Lower leg skin (tissue), 4 donors: ENCODE measurements around the gene PTPRT. TPM values are rescaled to one million over a fixed set of nuclear protein-coding genes. Genes with fewer than 3 reads are reported as not detected.

Experiments
- DNase-seq, 2 donors: peaks; one replicate each; pipeline ENCODE4 v3.0.0-alpha.2; 2019; ENCODE audit warnings: low spot score in 2 of 2
- H3K4me3 ChIP-seq: fragments of 200-600 bp; sonication (generic); 2 replicates; pipeline ENCODE4 v1.5.1; 2017; ENCODE audit warnings: mild to moderate bottlenecking, low read depth; ENCODE audit not compliant: poor library complexity, severe bottlenecking
- CTCF ChIP-seq, 3 donors: fragments of 450-650 bp; IDR thresholded peaks; one replicate each; pipeline ENCODE4 v1.5.1; 2016; ENCODE audit warnings: antibody characterized with exemption in 3 of 3, mild to moderate bottlenecking in 3 of 3, moderate library complexity in 2 of 3
- POLR2A ChIP-seq, 2 donors: fragments of 450-650 bp; IDR thresholded peaks; one replicate each; pipeline ENCODE4 v1.6.1; 2016 to 2017; ENCODE audit warnings: antibody characterized with exemption in 2 of 2, mild to moderate bottlenecking in 1 of 2, moderate library complexity in 1 of 2
- WGBS, 2 donors: methylation state at CpG; one replicate each; pipeline ENCODE4 v1.1.5; 2018; 5-methylcytosine and 5-hydroxymethylcytosine counted together
- intact Hi-C: fragments of 100-400 bp; cut with DNase I; formaldehyde crosslinking; loops from one replicate; pipeline ENCODE4 v1.15.0; 2023; ENCODE audit warnings: low total_unique reads
- total RNA-seq, 4 donors: library from RNA; depleted of rRNA; stranded (reverse); fragments of >200 nt; gene quantifications; one replicate each; pipeline ENCODE4 v1.1.0, GENCODE V29; 2016

The PTPRT gene
- total RNA-seq, 4 donors from 2014 or later, result 0.34 to 1.4 (median 0.95) TPM

- TF ChIP-seq POLR2A (IDR thresholded peaks at IDR 0.05) (no peak), CTCF (IDR thresholded peaks at IDR 0.05) (no peak)
- intact Hi-C loops, result no loop called here
- H3K4me3 ChIP-seq, result no peak overlapping the region
- no peak for DNase-seq
- 59 to 73% methylated on average over 2 of the region's 2 CpGs for WGBS, 2 donors
Measured at GRCh38 chr20:42572320-42573016, 617.2 kb downstream of the PTPRT start.

DNA sequence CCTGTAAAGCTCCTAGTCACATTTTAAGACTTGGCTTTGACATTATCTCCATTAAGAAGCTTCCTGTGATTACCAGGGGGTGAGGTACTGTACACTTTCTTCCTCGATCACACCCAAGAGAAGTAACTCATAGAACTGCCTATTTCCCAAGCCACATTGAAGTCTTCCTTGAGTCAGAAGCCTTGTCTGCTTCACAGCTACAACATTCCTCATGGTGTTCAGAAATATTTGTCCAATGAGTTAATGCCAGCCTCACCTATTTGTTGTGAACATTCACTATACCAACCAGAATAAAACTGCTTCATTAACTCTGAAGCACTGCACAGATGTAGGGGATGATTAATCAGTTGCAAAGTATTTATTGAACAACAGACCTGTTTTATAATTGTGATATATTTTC lies 622.3 kb downstream of the PTPRT start:
- DNase-seq, result no peak
- WGBS, 2 donors, result 52 to 66% methylated on average over 1 of the region's 1 CpG
- H3K4me3 ChIP-seq, result no peak overlapping the region
- intact Hi-C loops, result no loop called here
- no peak for TF ChIP-seq CTCF (IDR thresholded peaks at IDR 0.05)
- no peak for TF ChIP-seq POLR2A (IDR thresholded peaks at IDR 0.05)

GRCh38 chr20:42565235-42565995 lies 624.3 kb downstream of the PTPRT start:
- no peak for DNase-seq
- H3K4me3 ChIP-seq, result no peak overlapping the region
- 67% methylated on average over 9 of the region's 9 CpGs for WGBS, 2 donors
- intact Hi-C loops, result no loop called here
- no peak for TF ChIP-seq CTCF (IDR thresholded peaks at IDR 0.05)
- no peak for TF ChIP-seq POLR2A (IDR thresholded peaks at IDR 0.05)

DNA sequence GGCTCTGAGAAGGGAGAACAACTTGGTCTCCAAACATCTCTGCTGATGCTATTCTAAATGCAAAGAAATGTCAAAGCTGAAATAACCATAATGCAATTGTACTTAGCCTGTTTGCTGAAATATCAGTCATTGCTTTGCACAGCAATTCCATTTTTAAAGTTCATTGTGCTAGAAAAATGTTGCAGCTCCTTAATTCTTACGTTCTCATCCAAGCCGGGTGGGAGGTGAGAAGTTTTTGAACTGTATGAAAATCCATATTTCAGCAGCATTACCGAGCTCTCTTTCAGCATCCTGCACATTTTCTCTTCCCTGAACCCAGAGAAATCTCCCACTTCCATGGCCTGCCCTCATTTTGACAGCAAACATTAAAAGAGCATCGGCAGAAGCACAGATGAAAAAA lies 630.0 kb downstream of the PTPRT start:
- no peak for TF ChIP-seq CTCF (IDR thresholded peaks at IDR 0.05)
- WGBS, 2 donors, result 85 to 89% methylated on average over 4 of the region's 4 CpGs
- no peak overlapping the region for H3K4me3 ChIP-seq
- no peak for DNase-seq
- intact Hi-C loops, result no loop called here

GRCh38 chr20:42556575-42556974 lies 633.1 kb downstream of the PTPRT start:
- H3K4me3 ChIP-seq, result no peak overlapping the region
- DNase-seq, result no peak
- no peak for TF ChIP-seq CTCF (IDR thresholded peaks at IDR 0.05)
- no peak for TF ChIP-seq POLR2A (IDR thresholded peaks at IDR 0.05)
- intact Hi-C loops, result no loop called here
- WGBS, 2 donors, result 77 to 86% methylated on average over 2 of the region's 2 CpGs
